ENCODE data around the gene CRB3. TPM values are rescaled to one million over a fixed set of nuclear protein-coding genes. Genes with fewer than 3 reads are reported as not detected.
A peak's percentile ranks its signal among the peaks of the same experiment; 100 is the strongest.

Gene CRB3
- total RNA-seq, 1 experiment from 2014 or later, result 13.6 TPM

GRCh38 chr19:6484831-6485230 is 20.8 kb downstream of the CRB3 start:
- ChIA-PET CTCF (interaction anchor here (0.6 to 1.2 kb wide), 4 partner anchors 32 to 1445 kb away, joined by 3 to 6 read pairs (median 4); no protein-coding TSS in a partner anchor), POLR2A (interaction anchor here (0.6 to 1.2 kb wide), 2 partner anchors 19 to 32 kb away, joined by 3 to 6 read pairs; no protein-coding TSS in a partner anchor)
- Mint-ChIP-seq H3K36me3 (ENCODE audit: insufficient read depth, unreplicated experiment) (no peaks in the 10 kb centered on the region), H3K27ac (ENCODE audit: low read depth, unreplicated experiment) (no peak overlapping the region), H3K27me3 (ENCODE audit: insufficient read depth, unreplicated experiment) (peaks cover 1% of the 10 kb centered on the region), H3K9me3 (ENCODE audit: unreplicated experiment) (no peaks in the 10 kb centered on the region), H3K4me3 (ENCODE audit: unreplicated experiment) (no peak overlapping the region), H3K4me1 (ENCODE audit: insufficient read depth, unreplicated experiment) (peaks cover 14% of the 10 kb centered on the region)
- TF ChIP-seq CTCF (IDR thresholded peaks at IDR 0.05; ENCODE audit: unreplicated experiment), result no peak
- BruUV-seq (replicated peaks), result no TSS peak
- peak; percentile 54 for DNase-seq (ENCODE audit: unreplicated experiment)
- intact Hi-C loops (cut with micrococcal nuclease), result no loop called here

GRCh38 chr19:6489278-6490061 is 25.4 kb downstream of the CRB3 start:
- no peak overlapping the region for H3K4me3 Mint-ChIP-seq (ENCODE audit: unreplicated experiment)
- CTCF ChIA-PET, result no interaction called here
- POLR2A ChIA-PET, result no interaction called here

GRCh38 chr19:6490134-6490533 is 26.1 kb downstream of the CRB3 start:
- Mint-ChIP-seq H3K4me1 (ENCODE audit: insufficient read depth, unreplicated experiment) (no peaks in the 10 kb centered on the region), H3K4me3 (ENCODE audit: unreplicated experiment) (no peak overlapping the region), H3K36me3 (ENCODE audit: insufficient read depth, unreplicated experiment) (no peaks in the 10 kb centered on the region), H3K27me3 (ENCODE audit: insufficient read depth, unreplicated experiment) (peaks cover 11% of the 10 kb centered on the region), H3K9me3 (ENCODE audit: unreplicated experiment) (peaks cover 7% of the 10 kb centered on the region), H3K27ac (ENCODE audit: low read depth, unreplicated experiment) (no peak overlapping the region)
- TF ChIP-seq CTCF (IDR thresholded peaks at IDR 0.05; ENCODE audit: unreplicated experiment), result no peak
- ChIA-PET POLR2A (no interaction called here), CTCF (no interaction called here)
- intact Hi-C loops (cut with micrococcal nuclease), result no loop called here
- no TSS peak for BruUV-seq (replicated peaks)
- no peak for DNase-seq (ENCODE audit: unreplicated experiment)

More at GRCh38 chr19:6489278-6490061, 25.4 kb downstream of the CRB3 start:
- BruUV-seq (replicated peaks), result no TSS peak
- Mint-ChIP-seq H3K27me3 (ENCODE audit: insufficient read depth, unreplicated experiment) (peaks cover 11% of the 10 kb centered on the region), H3K9me3 (ENCODE audit: unreplicated experiment) (peaks cover 7% of the 10 kb centered on the region), H3K36me3 (ENCODE audit: insufficient read depth, unreplicated experiment) (no peaks in the 10 kb centered on the region), H3K4me1 (ENCODE audit: insufficient read depth, unreplicated experiment) (peaks cover 2% of the 10 kb centered on the region), H3K27ac (ENCODE audit: low read depth, unreplicated experiment) (no peak overlapping the region)
- TF ChIP-seq CTCF (IDR thresholded peaks at IDR 0.05; ENCODE audit: unreplicated experiment), result no peak
- intact Hi-C loops (cut with micrococcal nuclease), result no loop called here
- no peak for DNase-seq (ENCODE audit: unreplicated experiment)

- Mint-ChIP-seq H3K27ac (ENCODE audit: low read depth, unreplicated experiment) (no peak overlapping the region), H3K4me3 (ENCODE audit: unreplicated experiment) (no peak overlapping the region), H3K36me3 (ENCODE audit: insufficient read depth, unreplicated experiment) (no peaks in the 10 kb centered on the region), H3K27me3 (ENCODE audit: insufficient read depth, unreplicated experiment) (peaks cover 11% of the 10 kb centered on the region), H3K4me1 (ENCODE audit: insufficient read depth, unreplicated experiment) (no peaks in the 10 kb centered on the region), H3K9me3 (ENCODE audit: unreplicated experiment) (peaks cover 7% of the 10 kb centered on the region)
- TF ChIP-seq CTCF (IDR thresholded peaks at IDR 0.05; ENCODE audit: unreplicated experiment), result no peak
- POLR2A ChIA-PET, result no interaction called here
- BruUV-seq (replicated peaks), result no TSS peak
- peak; percentile 24 for DNase-seq (ENCODE audit: unreplicated experiment)
- intact Hi-C loops (cut with micrococcal nuclease), result no loop called here
- CTCF ChIA-PET, result interaction anchor here (1.1 kb wide), 1 partner anchor 24 kb away, joined by 4 read pairs; no protein-coding TSS in a partner anchor
These were observed 27.9 kb downstream of the CRB3 start for GRCh38 chr19:6491802-6492592.

All from MCF 10A (cell line).